AG04450 (cell line): ENCODE results near the gene EVI5L. TPM values are rescaled to one million over a fixed set of nuclear protein-coding genes. Genes with fewer than 3 reads are reported as not detected.

Source experiments
- CTCF ChIA-PET: fragments of 300-600, 350-600 bp; formaldehyde crosslinking; extraction: SDS; loops from one replicate; lab custom pipeline; 2022; ENCODE audit warnings: antibody characterized with exemption, inconsistent platforms; lab: Charles Lee
- POLR2A ChIA-PET: fragments of 350-600 bp; formaldehyde crosslinking; extraction: SDS; loops from one replicate; lab custom pipeline; 2021; ENCODE audit warnings: antibody characterized with exemption, inconsistent platforms; lab: Yijun Ruan, JAX
- DNase-seq: peaks from one replicate; pipeline ENCODE4 v3.0.0-alpha.2; 2011; ENCODE audit warnings: low read depth, low spot score
- H3K27ac ChIP-seq: one replicate; pipeline ENCODE4 v1.5.1; 2012; ENCODE audit warnings: low read depth, low read length, control low read depth
- H3K27me3 ChIP-seq: one replicate; pipeline ENCODE4 v1.6.0; 2012; ENCODE audit warnings: low read length; ENCODE audit not compliant: control insufficient read depth, insufficient read depth
- H3K4me3 ChIP-seq: 2 replicates; pipeline ENCODE4 v1.5.1; 2011; ENCODE audit warnings: mild to moderate bottlenecking, low read depth, low read length, control low read depth
- H3K9me3 ChIP-seq: 2 replicates; pipeline ENCODE4 v1.5.1; 2012; ENCODE audit warnings: low read length; ENCODE audit not compliant: control insufficient read depth, insufficient read depth
- CTCF ChIP-seq: IDR thresholded peaks from 2 replicates; pipeline ENCODE4 v1.5.1; 2011; ENCODE audit warnings: low read depth, low read length, control low read depth, inconsistent platforms
- polyA plus RNA-seq: library from polyadenylated mRNA; depleted of rRNA; stranded (reverse); fragments of >200 nt; gene quantifications from 2 replicates; pipeline ENCODE4 v1.2.3, GENCODE V29; 2011

The EVI5L gene
- polyA plus RNA-seq, 1 experiment, result 6.7 TPM

- H3K27me3 ChIP-seq, result no peaks in the 10 kb centered on the region
- H3K27ac ChIP-seq, result no peak overlapping the region
- peaks cover 5% of the 10 kb centered on the region; the same call in 1 of the 2 replicates for H3K9me3 ChIP-seq
- CTCF ChIA-PET, result interaction anchor here (0.6 kb wide), 1 partner anchor 769 kb away, joined by 6 read pairs; no protein-coding TSS in a partner anchor
- no peak for TF ChIP-seq CTCF
- DNase-seq, result no peak
- no peak overlapping the region for H3K4me3 ChIP-seq
- POLR2A ChIA-PET, result no interaction called here
Measured at GRCh38 chr19:7846155-7846646, 16.2 kb downstream of the EVI5L start.

- CTCF ChIA-PET, result no interaction called here
- Histone ChIP-seq H3K27me3 (no peaks in the 10 kb centered on the region), H3K4me3 (no peak overlapping the region), H3K9me3 (no peaks in the 10 kb centered on the region; the same call in 1 of the 2 replicates), H3K27ac (no peak overlapping the region)
- POLR2A ChIA-PET, result interaction anchor here (1.4 kb wide), 1 partner anchor 21 kb away, joined by 3 read pairs; no protein-coding TSS in a partner anchor
- no peak for DNase-seq
- TF ChIP-seq CTCF, result no peak
Measured at GRCh38 chr19:7847664-7848063, 17.6 kb downstream of the EVI5L start.

GRCh38 chr19:7848779-7849457 is 18.9 kb downstream of the EVI5L start:
- Histone ChIP-seq H3K9me3 (no peaks in the 10 kb centered on the region; the same call in 1 of the 2 replicates), H3K27me3 (no peaks in the 10 kb centered on the region), H3K4me3 (no peak overlapping the region), H3K27ac (no peak overlapping the region)
- ChIA-PET CTCF (no interaction called here), POLR2A (interaction anchor here (0.5 to 1.4 kb wide), 2 partner anchors 7 to 20 kb away, joined by 3 to 4 read pairs; no protein-coding TSS in a partner anchor)
- TF ChIP-seq CTCF, result no peak
- DNase-seq, result no peak

GRCh38 chr19:7849631-7849999 is 19.6 kb downstream of the EVI5L start:
- Histone ChIP-seq H3K4me3 (no peak overlapping the region), H3K9me3 (no peaks in the 10 kb centered on the region; the same call in 1 of the 2 replicates), H3K27me3 (no peaks in the 10 kb centered on the region), H3K27ac (no peak overlapping the region)
- no peak for TF ChIP-seq CTCF
- DNase-seq, result no peak
- ChIA-PET POLR2A (interaction anchor here (0.5 kb wide), 1 partner anchor 8 kb away, joined by 4 read pairs; no protein-coding TSS in a partner anchor), CTCF (interaction anchor here (0.6 kb wide), 1 partner anchor 44 kb away, joined by 5 read pairs; no protein-coding TSS in a partner anchor)
